Ectodermal cell (in vitro differentiated cells): ENCODE data around the gene C4orf51.

Source experiments
- H3K27ac ChIP-seq: 2 replicates; pipeline ENCODE4 v1.7.0; 2013; ENCODE audit warnings: mild to moderate bottlenecking, low read depth, low read length; ENCODE audit not compliant: insufficient read depth, poor library complexity, severe bottlenecking
- H3K27me3 ChIP-seq: 2 replicates; pipeline ENCODE4 v1.7.0; 2013; ENCODE audit warnings: mild to moderate bottlenecking, low read length; ENCODE audit not compliant: insufficient read depth, control insufficient read depth, poor library complexity, severe bottlenecking
- H3K36me3 ChIP-seq: one replicate; pipeline ENCODE4 v1.7.0; 2013; ENCODE audit warnings: low read length; ENCODE audit not compliant: control insufficient read depth, insufficient read depth
- H3K4me1 ChIP-seq: one replicate; pipeline ENCODE4 v1.7.0; 2013; ENCODE audit warnings: low read length; ENCODE audit not compliant: control insufficient read depth, insufficient read depth
- H3K4me3 ChIP-seq: 2 replicates; pipeline ENCODE4 v1.7.0; 2013; ENCODE audit warnings: low read depth, low read length, control low read depth; ENCODE audit not compliant: insufficient read depth
- H3K9me3 ChIP-seq: 2 replicates; pipeline ENCODE4 v1.7.0; 2013; ENCODE audit warnings: mild to moderate bottlenecking, low read length, moderate library complexity; ENCODE audit not compliant: control insufficient read depth
- WGBS, 2 experiments: methylation state at CpG; one replicate each; pipeline ENCODE4 v1.1.7; 2013; ENCODE audit warnings: missing lambda C conversion rate in 2 of 2; 5-methylcytosine and 5-hydroxymethylcytosine counted together

C4orf51 gene

GRCh38 chr4:145740806-145741205 is 60.9 kb downstream of the C4orf51 start:
- Histone ChIP-seq H3K9me3 (no peaks in the 10 kb centered on the region), H3K4me3 (no peak overlapping the region), H3K36me3 (no peaks in the 10 kb centered on the region), H3K27ac (no peak overlapping the region), H3K27me3 (no peaks in the 10 kb centered on the region), H3K4me1 (no peaks in the 10 kb centered on the region)
- 99 to 100% methylated on average over 1 to 2 of the region's 2 CpGs for WGBS, 2 experiments

GRCh38 chr4:145743641-145744040 is 63.7 kb downstream of the C4orf51 start:
- Histone ChIP-seq H3K4me1 (no peaks in the 10 kb centered on the region), H3K36me3 (no peaks in the 10 kb centered on the region), H3K4me3 (no peak overlapping the region), H3K9me3 (no peaks in the 10 kb centered on the region), H3K27me3 (no peaks in the 10 kb centered on the region), H3K27ac (no peak overlapping the region)
- WGBS, 2 experiments: 92 to 99% methylated on average over 1 to 2 of the region's 2 CpGs

GRCh38 chr4:145755802-145756201 is 75.9 kb downstream of the C4orf51 start:
- Histone ChIP-seq H3K9me3 (no peaks in the 10 kb centered on the region), H3K4me3 (no peak overlapping the region), H3K4me1 (no peaks in the 10 kb centered on the region), H3K36me3 (peaks cover 10% of the 10 kb centered on the region), H3K27ac (no peak overlapping the region), H3K27me3 (no peaks in the 10 kb centered on the region)
- WGBS, 2 experiments: 96 to 100% methylated on average over 2 of the region's 2 CpGs

GRCh38 chr4:145756244-145756643 is 76.3 kb downstream of the C4orf51 start:
- H3K36me3 ChIP-seq: peaks cover 14% of the 10 kb centered on the region
- no peaks in the 10 kb centered on the region for H3K27me3 ChIP-seq
- H3K4me1 ChIP-seq: no peaks in the 10 kb centered on the region
- no peak overlapping the region for H3K27ac ChIP-seq
- 95 to 100% methylated on average over 1 of the region's 1 CpG for WGBS, 2 experiments
- H3K4me3 ChIP-seq: no peak overlapping the region
- H3K9me3 ChIP-seq: no peaks in the 10 kb centered on the region

- 100% methylated on average over 1 of the region's 1 CpG for WGBS, 2 experiments
- no peaks in the 10 kb centered on the region for H3K27me3 ChIP-seq
- H3K27ac ChIP-seq: no peak overlapping the region
- H3K9me3 ChIP-seq: no peaks in the 10 kb centered on the region
- peaks cover 17% of the 10 kb centered on the region for H3K36me3 ChIP-seq
- no peak overlapping the region for H3K4me3 ChIP-seq
- no peaks in the 10 kb centered on the region for H3K4me1 ChIP-seq
These were observed 77.2 kb downstream of the C4orf51 start for GRCh38 chr4:145757188-145757587.

GRCh38 chr4:145760176-145760575 is 80.2 kb downstream of the C4orf51 start:
- H3K9me3 ChIP-seq: no peaks in the 10 kb centered on the region
- no peaks in the 10 kb centered on the region for H3K4me1 ChIP-seq

GRCh38 chr4:145760961-145761929 is 81.3 kb downstream of the C4orf51 start:
- H3K9me3 ChIP-seq: no peaks in the 10 kb centered on the region
- H3K27ac ChIP-seq: no peak overlapping the region
- no peak overlapping the region for H3K4me3 ChIP-seq
- H3K36me3 ChIP-seq: peaks cover 32% of the 10 kb centered on the region
- no peaks in the 10 kb centered on the region for H3K27me3 ChIP-seq
- no peaks in the 10 kb centered on the region for H3K4me1 ChIP-seq
- WGBS, 2 experiments: 95 to 96% methylated on average over 49 of the region's 49 CpGs

More at GRCh38 chr4:145760176-145760575, 80.2 kb downstream of the C4orf51 start:
- H3K36me3 ChIP-seq: peaks cover 30% of the 10 kb centered on the region
- H3K27ac ChIP-seq: no peak overlapping the region
- H3K4me3 ChIP-seq: no peak overlapping the region
- WGBS, 2 experiments: 92 to 96% methylated on average over 8 of the region's 8 CpGs
- no peaks in the 10 kb centered on the region for H3K27me3 ChIP-seq

- no peaks in the 10 kb centered on the region for H3K27me3 ChIP-seq
- no peak overlapping the region for H3K27ac ChIP-seq
- 93 to 97% methylated on average over 7 to 8 of the region's 8 CpGs for WGBS, 2 experiments
- no peaks in the 10 kb centered on the region for H3K4me1 ChIP-seq
- H3K9me3 ChIP-seq: no peaks in the 10 kb centered on the region
- no peak overlapping the region for H3K4me3 ChIP-seq
- peaks cover 32% of the 10 kb centered on the region for H3K36me3 ChIP-seq
These were observed 82.8 kb downstream of the C4orf51 start for GRCh38 chr4:145762719-145763118.

- no peaks in the 10 kb centered on the region for H3K4me1 ChIP-seq
- peaks cover 32% of the 10 kb centered on the region for H3K36me3 ChIP-seq
- H3K4me3 ChIP-seq: no peak overlapping the region
- H3K27ac ChIP-seq: no peak overlapping the region
- 93 to 95% methylated on average over 4 of the region's 4 CpGs for WGBS, 2 experiments
- H3K27me3 ChIP-seq: no peaks in the 10 kb centered on the region
- no peaks in the 10 kb centered on the region for H3K9me3 ChIP-seq
These were observed 83.5 kb downstream of the C4orf51 start for GRCh38 chr4:145763399-145763798.

GRCh38 chr4:145766273-145766672 is 86.3 kb downstream of the C4orf51 start:
- peaks cover 18% of the 10 kb centered on the region for H3K36me3 ChIP-seq
- H3K4me1 ChIP-seq: no peaks in the 10 kb centered on the region
- 89 to 96% methylated on average over 5 of the region's 5 CpGs for WGBS, 2 experiments
- no peaks in the 10 kb centered on the region for H3K27me3 ChIP-seq
- no peak overlapping the region for H3K27ac ChIP-seq
- H3K4me3 ChIP-seq: no peak overlapping the region
- no peaks in the 10 kb centered on the region for H3K9me3 ChIP-seq
